Coronary artery (tissue), 2 donors: ENCODE measurements around the gene GAL3ST2.

ENCODE experiments used
- DNase-seq: peaks from one replicate; pipeline ENCODE4 v3.0.0-alpha.2; 2017; ENCODE audit warnings: low spot score
- H3K27ac ChIP-seq, 2 donors: fragments of 200-600 bp; sonication (generic); one replicate each; pipeline ENCODE4 v1.5.1; 2016 to 2019
- H3K4me3 ChIP-seq: fragments of 200-600 bp; sonication (generic); 2 replicates; pipeline ENCODE4 v1.5.1; 2016; ENCODE audit warnings: mild to moderate bottlenecking, moderate library complexity
- CTCF ChIP-seq: fragments of 200-600 bp; sonication (generic); IDR thresholded peaks from one replicate; pipeline ENCODE4 v1.5.1; 2019; ENCODE audit warnings: antibody characterized with exemption

The GAL3ST2 gene

DNA sequence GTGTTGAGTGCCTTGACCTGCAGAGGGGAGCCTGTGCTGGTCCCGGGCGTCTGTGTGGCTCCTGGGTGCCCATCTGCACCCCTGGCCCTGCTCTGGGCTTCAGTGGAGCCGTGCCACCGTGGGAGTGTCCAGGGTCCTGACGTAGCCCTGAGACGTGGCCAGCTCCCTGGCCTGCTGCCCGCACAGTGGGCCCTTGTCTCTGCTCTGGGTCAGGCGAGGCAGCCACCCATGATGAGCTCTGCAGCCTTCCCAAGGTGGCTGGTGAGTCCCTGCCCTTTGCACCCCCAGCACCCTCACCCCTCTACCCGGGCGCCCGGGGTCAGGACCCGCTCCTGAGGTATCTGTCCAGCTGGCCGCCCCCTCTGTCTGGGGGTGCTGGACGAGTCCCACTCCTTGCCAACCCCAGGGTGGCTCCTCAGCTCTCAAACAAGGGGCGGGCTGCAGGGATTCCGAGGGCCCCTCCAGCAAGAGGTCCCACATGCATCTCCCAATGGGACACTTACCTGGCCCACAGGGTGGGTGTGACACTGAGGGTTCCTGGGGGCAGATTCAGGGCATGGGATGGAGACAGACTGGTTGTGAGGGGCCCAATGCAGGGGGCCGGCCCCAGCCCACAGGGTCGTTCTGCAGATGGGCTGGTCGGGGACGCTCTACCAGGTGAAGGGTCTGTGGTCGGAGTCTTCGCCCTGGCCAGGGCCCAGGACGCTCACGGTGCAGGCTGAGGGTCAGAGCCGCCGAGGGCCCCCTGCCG is 34.8 kb downstream of the GAL3ST2 start:
- no peak for TF ChIP-seq CTCF
- Histone ChIP-seq H3K4me3 (no peak overlapping the region), H3K27ac (no peak overlapping the region)
- DNase-seq = peak; percentile 72

GRCh38 chr2:241811952-241812729 is 35.5 kb downstream of the GAL3ST2 start:
- no peak overlapping the region for H3K4me3 ChIP-seq
- H3K27ac ChIP-seq = no peak overlapping the region
- DNase-seq = no peak
- TF ChIP-seq CTCF = no peak

DNA sequence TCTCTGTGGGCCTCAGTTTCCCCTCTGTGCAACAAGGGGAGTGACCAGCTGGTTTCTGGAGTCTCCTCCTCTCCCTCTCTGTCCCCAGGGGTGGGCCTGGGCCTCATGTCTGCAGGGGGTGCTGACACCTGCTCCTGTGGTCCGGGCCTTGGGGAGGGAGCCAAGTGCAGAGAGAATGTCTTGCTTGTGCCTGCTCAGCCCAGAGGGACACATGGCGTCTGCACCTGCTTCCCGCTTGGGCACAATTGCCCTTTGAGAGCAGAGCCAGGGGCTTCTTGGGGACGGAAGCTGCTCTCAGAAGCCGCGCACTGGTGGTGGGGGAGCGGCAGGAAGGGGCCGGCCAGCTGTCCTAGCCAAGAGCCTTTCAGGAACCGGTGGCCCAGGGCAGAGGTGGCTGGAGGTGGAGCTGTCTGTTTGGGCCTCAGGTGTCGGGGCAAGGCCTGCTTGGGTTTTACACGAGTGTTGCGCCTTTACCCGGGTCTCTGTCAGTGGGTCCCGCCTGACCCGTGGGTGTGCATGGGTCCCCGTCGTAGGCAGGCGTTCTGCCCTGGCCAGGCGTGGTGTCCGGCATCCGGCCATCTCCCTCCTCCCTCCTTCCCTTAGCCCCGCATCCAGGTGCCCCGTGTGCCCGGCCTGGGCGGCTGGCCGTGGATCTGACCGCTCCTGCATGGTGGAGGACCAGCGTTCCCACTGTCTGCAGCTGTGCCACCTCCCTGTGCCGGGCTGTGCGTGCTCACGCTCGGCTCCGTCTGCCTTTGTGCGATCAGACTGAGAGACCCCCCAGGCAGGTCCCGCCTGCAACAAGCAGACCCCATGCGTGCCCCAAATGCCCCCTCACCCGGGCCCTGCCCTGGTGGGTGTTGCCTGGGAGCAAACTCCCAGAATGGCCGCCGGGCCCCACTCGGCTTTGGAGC is 36.4 kb downstream of the GAL3ST2 start:
- Histone ChIP-seq H3K4me3 (no peak overlapping the region), H3K27ac (no peak overlapping the region)
- peak; percentile 71 for DNase-seq
- TF ChIP-seq CTCF = no peak

GRCh38 chr2:241813644-241814392 is 37.2 kb downstream of the GAL3ST2 start:
- peak; percentile 63 for DNase-seq
- no peak for TF ChIP-seq CTCF
- H3K27ac ChIP-seq = no peak overlapping the region
- no peak overlapping the region for H3K4me3 ChIP-seq

GRCh38 chr2:241814393-241814642 is 37.7 kb downstream of the GAL3ST2 start:
- H3K4me3 ChIP-seq = no peak overlapping the region
- H3K27ac ChIP-seq = no peak overlapping the region
- TF ChIP-seq CTCF = no peak
- no peak for DNase-seq

DNA sequence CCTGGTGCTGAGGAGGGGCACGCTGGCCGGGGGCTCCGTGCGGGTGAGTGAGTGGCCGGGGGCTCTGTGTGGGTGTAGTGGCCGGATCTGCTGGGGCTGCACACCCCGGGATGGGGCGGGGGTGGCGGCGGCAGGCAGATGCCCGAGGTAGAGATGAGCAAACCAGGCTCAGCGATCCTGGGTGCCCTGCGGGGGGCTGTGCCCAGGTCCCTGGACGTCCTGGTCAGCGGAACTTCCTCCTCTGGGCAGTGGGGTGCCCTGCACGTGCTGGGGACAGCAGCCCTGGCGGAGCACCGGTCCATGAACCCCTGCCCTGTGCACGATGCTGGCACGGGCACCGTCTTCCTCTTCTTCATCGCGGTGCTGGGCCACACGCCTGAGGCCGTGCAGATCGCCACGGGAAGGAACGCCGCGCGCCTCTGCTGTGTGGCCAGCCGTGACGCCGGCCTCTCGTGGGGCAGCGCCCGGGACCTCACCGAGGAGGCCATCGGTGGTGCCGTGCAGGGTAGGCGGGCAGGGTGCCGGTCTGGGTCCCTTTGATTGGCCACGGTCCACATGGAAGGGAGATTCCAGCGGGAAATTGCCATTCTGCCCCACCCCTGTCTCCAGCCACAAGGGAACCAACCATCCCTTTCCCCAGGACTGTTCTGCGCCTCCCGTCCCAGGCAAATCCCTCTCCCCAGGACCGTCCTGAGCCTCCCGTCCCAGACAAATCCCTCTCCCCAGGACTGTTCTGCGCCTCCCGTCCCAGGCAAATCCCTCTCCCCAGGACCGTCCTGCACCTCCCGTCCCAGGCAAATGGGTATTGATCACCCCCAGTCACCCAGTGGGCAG is 38.2 kb downstream of the GAL3ST2 start:
- H3K27ac ChIP-seq = no peak overlapping the region
- no peak overlapping the region for H3K4me3 ChIP-seq
- DNase-seq = peak; percentile 73
- no peak for TF ChIP-seq CTCF
